ENCODE data around the gene GPC2. TPM values are rescaled to one million over a fixed set of nuclear protein-coding genes. Genes with fewer than 3 reads are reported as not detected.

The GPC2 gene
- total RNA-seq, 1 donor from 2014 or later = 0.35 TPM

GRCh38 chr7:100173806-100174495 is 3.2 kb downstream of the GPC2 start:
- DNase-seq = no peak
- no peak for ATAC-seq
- intact Hi-C loops (cut with micrococcal nuclease) = no loop called here

DNA sequence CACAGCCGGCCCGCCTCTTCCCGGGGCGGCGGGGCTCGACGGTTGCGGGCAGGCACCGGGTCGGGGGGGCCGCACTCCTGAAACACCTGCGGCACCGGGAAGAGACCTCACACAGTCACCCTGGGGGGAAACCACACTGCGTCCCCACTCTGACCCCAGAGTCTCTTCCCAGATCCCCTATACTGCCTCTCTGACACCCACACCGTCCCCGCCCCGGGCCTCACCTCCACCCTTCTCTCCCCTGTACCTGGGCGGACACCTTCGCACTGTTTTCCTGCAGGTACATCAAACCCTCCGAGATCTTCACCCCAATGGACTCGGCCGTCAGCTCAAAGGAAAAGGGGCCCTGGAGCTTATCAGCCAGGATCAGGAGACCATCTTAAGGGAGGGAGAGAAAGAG is 5.3 kb downstream of the GPC2 start:
- ATAC-seq (no peak), DNase-seq (no peak)
- intact Hi-C loops (cut with micrococcal nuclease) = no loop called here

GRCh38 chr7:100171087-100171681 is 6.0 kb downstream of the GPC2 start:
- intact Hi-C loops (cut with micrococcal nuclease) = no loop called here
- DNase-seq (no peak), ATAC-seq (no peak)

DNA sequence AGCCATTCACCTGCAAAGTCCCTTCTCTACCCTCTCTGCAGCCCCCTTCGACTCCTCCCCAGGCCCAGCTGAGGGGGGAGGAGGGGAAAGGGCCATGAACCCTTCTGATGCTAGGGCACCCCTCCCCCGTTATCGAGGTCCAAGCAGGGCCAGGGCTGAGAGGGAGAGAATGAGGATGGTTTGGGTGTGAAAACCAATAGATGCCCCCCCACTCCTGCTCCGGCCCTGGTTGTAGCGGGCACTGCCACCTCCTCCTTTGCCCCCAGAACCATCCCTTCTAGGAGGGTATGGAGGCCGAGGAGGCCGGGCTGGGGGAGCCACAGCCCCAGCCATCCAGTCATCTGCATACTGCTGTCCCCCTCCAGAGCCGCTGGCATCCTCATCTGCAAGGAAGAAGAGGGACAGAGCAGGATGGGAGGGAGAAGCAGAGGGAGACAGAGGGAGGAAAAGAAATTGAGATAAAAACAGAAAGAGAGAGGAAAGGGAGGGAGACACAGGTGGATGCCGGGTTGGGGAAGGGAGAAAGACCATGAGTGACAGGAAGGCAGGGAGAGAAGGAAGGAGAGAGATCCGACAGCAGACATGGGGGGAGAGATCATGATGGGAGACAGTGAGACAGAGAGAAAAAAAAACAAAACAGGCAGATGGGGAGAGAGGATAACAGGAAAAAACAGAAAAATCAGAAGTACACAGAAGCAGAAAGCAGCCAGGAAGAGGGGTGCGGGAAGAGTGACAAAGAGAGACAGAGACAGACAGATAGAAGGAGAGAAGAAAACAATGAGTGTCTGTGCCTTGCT is 6.9 kb downstream of the GPC2 start:
- DNase-seq = no peak
- ATAC-seq = no peak

DNA sequence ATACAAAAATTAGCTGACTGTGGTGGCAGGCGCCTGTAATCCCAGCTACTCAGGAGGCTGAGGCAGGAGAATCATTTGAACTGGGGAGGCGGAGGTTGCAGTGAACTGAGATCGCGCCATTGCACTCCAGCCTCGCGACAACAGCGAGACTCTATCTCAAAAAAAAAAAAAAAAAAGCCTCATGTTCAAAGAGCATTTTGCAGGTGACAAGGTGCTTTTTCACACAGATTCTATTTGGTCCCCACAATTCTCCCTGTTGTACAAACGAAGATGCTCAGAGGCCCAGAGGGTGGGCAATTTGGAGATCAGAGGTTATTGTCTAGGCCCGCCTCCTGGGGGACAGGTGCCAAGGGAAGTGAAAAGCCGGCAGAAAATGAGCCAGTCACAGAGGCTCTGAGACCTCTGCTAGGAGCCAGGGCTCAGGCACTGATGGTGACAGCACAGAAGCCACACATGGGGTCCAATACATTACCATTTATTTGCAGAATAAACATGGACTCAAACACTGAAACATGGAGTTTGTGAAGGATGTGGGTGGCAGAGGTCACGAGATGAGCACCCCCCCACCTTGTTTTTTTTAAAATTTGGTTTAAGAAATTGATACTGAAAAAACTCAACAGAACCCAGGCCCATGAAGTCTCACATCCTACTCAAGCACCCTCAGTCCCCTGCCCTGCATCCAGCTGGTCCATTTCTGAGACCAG is 7.9 kb downstream of the GPC2 start:
- intact Hi-C loops (cut with micrococcal nuclease) = no loop called here
- ATAC-seq = no peak
- DNase-seq = no peak

More for the DNA sequence above, 6.9 kb downstream of the GPC2 start:
- intact Hi-C loops (cut with micrococcal nuclease) = no loop called here

GRCh38 chr7:100167912-100168323 is 9.3 kb downstream of the GPC2 start:
- peak; percentile 50 for ATAC-seq
- no peak for DNase-seq
- intact Hi-C loops (cut with micrococcal nuclease) = no loop called here

DNA sequence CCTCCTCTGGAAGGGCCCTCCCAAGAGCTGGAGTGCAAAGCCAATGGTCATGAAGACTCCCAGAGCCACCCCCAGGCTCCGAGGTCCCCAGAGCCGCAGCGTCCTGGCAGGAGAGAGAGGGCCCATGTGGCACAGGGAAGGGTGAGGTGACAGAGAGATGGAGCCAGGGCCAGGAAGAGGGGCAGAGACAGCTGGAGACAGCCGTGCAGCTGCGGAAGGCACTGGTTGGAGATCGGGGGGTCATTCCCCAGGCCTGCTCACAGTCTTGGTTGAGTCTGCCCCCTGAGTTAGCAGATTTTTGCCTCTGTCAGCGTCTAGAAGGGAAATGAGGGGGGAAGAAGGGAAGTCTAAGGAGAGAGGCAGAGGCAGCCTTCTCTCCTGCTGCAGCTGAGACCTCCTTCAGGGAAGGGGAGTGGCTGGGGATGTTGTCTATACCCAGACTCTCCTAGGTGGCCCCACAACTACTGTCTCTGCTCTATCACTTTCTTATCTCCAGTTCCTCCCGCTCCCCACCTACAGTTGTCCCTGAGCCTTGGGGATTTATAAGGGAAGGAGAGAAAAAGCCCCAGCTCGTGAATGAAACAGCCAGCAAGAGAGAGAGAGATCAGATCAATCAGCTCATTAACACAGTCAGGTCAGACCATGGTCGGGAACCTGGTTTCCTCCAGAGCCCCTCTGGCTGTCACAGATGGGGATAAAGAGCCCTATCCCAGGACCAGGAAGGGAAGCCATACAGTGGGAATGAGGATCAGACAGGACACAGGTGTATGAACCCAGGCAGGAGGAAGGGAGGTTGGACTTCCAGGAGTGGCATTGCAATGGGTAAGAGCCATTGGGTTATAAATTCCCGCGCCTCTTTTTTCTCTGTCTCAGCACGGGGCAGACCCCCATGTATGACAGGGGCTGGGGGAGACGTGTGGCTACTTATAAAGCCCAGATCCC is 9.9 kb downstream of the GPC2 start:
- intact Hi-C loops (cut with micrococcal nuclease) = no loop called here
- ATAC-seq = no peak
- no peak for DNase-seq

DNA sequence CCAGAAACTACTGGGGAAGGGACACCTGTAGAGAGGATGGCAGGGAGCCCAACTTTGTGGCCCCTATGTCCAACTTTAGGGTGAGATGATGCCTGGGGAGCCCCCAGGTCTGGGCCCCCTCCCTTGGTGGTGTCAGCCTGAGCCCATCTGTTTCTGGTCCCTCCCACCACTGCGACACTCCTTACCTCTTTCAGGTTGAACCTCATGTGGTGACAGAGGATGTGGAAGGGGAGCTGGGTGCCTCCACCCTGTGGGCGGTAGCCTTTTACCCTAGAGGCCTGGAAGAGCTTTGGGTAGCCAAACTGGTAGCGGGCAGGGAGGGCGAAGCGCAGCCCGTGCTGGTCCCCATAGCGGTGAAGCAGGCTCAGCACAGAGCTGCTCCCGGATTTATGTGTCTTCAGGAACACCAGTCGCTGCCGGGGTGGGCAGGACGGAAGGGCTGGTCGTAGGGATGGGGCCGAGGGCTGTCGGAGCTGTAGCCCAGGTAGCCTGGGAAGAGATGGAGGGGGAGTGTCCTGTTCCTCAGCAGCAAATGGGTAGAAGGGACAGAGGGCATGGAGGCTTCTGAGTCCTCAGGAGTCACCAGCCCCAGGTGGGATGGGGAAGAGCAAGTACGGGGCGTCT is 10.8 kb downstream of the GPC2 start:
- ATAC-seq (no peak), DNase-seq (no peak)
- intact Hi-C loops (cut with micrococcal nuclease) = no loop called here

- ATAC-seq = no peak
- no peak for DNase-seq
- intact Hi-C loops (cut with micrococcal nuclease) = no loop called here
These were observed 13.3 kb downstream of the GPC2 start for GRCh38 chr7:100163871-100164270.

DNA sequence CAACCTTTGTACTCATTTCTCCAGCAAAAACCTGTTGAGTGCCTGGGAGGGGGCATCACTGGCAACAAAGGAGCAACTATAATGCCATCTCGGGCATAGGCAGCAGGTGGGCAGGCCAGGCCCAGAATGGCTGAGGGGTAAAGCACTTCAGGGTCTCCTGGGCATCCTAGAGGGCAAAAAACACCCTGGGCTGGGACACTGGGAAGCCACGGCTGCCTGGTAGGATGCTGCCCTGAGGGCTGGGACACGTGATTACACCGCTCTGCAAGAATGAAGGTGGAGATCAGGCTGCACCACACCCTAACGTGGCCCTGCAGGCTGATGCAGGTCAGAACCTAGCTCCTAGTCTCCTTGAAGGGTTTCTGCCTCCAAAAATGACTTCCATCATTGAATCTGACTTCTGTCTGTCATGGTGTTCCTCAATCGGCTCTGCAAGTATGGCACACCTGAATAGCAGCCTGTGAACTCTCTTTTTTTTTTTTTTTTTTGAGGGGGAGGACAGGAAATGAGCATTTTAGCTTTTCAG is 14.1 kb downstream of the GPC2 start:
- ATAC-seq (no peak), DNase-seq (no peak)
- intact Hi-C loops (cut with micrococcal nuclease) = no loop called here

GRCh38 chr7:100160067-100160466 is 17.1 kb downstream of the GPC2 start:
- ATAC-seq = no peak
- intact Hi-C loops (cut with micrococcal nuclease) = no loop called here
- peak; percentile 26 for DNase-seq

GRCh38 chr7:100159099-100159623 is 18.0 kb downstream of the GPC2 start:
- intact Hi-C loops (cut with micrococcal nuclease) = no loop called here
- DNase-seq (peak; percentile 4), ATAC-seq (no peak)

DNA sequence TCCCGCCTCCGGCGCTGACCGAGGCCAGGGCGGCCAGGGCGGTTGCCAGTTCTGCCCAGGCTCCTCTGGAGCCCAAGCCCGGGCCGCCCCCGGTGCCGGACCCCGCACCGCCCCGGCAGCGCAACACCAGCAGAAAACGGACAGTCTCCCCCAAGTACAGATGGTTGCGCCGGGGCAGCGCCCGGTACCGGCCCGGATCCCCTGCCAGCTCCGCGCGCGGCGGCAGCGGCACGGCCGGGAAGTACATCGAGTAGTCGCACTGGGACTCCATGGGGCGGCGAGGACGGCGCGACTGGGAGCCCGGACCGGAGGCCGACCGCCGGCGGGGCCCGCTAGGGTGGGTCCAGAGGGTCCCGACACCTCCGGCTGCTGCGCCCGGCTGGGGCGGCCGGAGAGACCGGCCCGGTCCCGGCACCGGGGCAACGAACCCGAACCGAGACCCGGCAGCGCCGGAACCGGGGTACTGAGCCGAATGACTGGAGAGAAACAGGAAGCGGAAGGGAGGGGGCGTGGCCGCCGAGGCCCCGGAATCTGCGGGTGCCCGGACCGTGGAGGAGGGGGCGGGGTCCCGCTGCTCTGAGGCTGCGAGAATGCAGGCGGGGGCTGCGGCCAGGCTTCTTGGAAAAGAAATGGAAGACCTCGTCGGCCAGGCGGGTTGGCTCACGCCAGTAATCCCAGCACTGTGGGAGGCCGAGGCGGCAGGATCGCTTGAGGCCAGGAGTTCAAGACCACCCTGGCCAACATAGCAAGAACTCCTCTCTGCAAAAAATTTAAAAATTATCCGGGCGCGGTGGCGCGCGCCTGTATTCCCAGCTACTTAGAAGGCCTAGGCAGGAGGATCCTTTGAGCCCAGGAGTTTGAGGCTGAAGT is 18.7 kb downstream of the GPC2 start, which contains the start of gene TRAPPC14:
Gene TRAPPC14, minus strand, starts transcription at position 495 of the 870 bp plus-strand sequence. Its CDS starts 224 bp downstream, at position 271.
- intact Hi-C loops (cut with micrococcal nuclease) = no loop called here
- ATAC-seq (peak; percentile 93), DNase-seq (peak; percentile 97)

DNA sequence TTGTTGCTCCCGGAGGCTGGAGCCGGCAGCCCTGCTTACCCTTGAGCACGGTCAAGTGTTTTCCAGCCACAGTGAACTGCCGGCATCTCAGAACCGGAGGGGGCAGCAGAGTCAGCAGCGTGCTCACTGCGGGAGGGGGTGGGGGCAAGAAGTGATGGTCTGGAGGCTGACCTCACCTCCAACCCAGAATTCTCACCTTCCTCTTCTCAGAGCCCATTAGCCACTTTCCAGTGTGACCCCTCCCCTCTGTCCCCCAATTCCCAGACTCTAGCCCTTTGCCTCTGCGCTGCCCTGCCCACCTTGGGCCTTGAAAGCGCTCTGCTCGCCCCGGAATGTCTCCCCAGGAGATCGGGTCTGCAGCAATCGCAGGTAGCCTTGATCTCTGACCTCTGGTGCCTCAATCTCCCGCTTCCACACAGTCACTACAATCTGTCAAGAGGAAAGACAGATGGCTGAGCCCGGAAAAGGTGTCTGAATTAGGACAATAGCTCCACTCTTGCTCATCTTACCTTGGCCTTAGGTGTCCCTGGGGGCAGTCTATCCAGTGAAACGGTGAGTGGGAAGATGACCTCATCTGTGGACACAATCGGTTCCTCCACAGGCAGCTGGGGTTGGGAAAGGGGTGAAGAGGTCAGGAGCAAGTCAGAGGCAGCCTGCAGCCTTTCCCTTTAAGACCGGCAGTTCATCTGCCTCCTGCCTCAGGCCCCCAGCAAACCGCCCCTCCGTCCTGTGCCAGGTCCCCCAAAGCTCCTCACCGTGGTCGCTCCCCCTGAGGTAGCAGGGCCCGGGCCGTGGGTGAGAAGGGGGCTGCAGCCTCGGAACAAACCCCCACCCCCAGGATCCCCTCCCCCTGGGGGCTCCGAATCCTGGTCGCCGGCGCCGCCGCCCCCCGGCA is 19.6 kb downstream of the GPC2 start:
- ATAC-seq (peak; percentile 11), DNase-seq (peak; percentile 41)
- intact Hi-C loops (cut with micrococcal nuclease) = no loop called here

- ATAC-seq (no peak), DNase-seq (no peak)
- intact Hi-C loops (cut with micrococcal nuclease) = no loop called here
These were observed 20.2 kb downstream of the GPC2 start for GRCh38 chr7:100157069-100157333.
